Choroid plexus epithelial cell (primary cell): ENCODE results near the gene RHBDF2.
"Not testable (repeated sequence)": the region's sequence is repeated elsewhere in the genome, so short reads cannot be mapped to it uniquely, and the experiment has no call there.

Experiments used
- DNase-seq: peaks from one replicate; pipeline ENCODE4 v3.0.0-alpha.2; 2010; ENCODE audit warnings: low read depth
- H3K4me3 ChIP-seq: 2 replicates; pipeline ENCODE4 v1.5.1; 2011; ENCODE audit warnings: low read depth, mild to moderate bottlenecking, control low read depth, low read length, moderate library complexity
- TF ChIP-seq, protein P1 (sequence below): conservative IDR thresholded peaks from 2 replicates; pipeline ENCODE4 v1.5.1; 2011; ENCODE audit warnings: low read depth, mild to moderate bottlenecking, control low read depth, inconsistent platforms, low read length, moderate library complexity

The RHBDF2 gene

DNA sequence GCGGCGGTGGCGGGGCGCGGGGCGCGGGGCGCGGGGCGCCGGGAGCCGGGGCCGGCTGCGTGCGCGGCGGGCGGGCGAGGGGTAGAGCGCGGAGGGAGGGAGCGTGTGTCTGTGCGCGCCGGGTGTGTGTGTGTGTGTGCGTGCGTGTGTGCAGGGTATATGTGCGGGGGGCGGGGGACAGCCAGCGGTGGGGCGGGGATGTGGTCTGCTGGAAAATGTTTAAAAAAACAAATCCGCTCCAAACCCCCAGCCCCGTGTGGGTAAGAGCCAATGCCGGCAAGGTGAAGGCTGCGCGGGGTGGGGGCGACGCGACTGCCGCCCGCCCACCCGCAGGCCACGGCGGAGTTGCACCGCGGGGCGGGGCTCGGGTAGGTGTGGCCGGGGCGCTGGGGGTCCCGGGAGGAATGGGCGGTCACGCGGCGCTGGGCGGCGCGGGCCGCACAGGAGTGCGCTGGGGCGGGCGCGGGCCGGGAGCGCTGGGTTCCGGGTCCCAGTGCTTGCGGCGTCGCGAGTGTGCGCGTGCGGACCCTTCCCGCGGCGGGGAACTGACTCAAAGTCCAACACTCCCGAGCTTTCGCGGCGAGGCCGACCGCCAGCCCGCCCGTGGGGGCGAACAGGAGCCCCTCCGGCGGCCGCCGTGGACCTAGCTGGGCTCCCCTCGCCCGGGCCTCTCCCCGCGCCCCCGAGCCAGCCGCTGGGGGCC lies 36.5 kb upstream of the RHBDF2 start, which contains the start of gene CYGB:
Gene CYGB (minus strand): TSS at position 132 of the 703 bp plus-strand sequence. CDS start 167 bp downstream, outside the sequence.
- TF ChIP-seq, protein P1, sequence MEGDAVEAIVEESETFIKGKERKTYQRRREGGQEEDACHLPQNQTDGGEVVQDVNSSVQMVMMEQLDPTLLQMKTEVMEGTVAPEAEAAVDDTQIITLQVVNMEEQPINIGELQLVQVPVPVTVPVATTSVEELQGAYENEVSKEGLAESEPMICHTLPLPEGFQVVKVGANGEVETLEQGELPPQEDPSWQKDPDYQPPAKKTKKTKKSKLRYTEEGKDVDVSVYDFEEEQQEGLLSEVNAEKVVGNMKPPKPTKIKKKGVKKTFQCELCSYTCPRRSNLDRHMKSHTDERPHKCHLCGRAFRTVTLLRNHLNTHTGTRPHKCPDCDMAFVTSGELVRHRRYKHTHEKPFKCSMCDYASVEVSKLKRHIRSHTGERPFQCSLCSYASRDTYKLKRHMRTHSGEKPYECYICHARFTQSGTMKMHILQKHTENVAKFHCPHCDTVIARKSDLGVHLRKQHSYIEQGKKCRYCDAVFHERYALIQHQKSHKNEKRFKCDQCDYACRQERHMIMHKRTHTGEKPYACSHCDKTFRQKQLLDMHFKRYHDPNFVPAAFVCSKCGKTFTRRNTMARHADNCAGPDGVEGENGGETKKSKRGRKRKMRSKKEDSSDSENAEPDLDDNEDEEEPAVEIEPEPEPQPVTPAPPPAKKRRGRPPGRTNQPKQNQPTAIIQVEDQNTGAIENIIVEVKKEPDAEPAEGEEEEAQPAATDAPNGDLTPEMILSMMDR: no peak
- H3K4me3 ChIP-seq: peak within 1 kb of the TSS; percentile 62
- peak; percentile 61 for DNase-seq

- TF ChIP-seq, protein P1: no peak
- no peak for DNase-seq
- H3K4me3 ChIP-seq: peak overlapping the region; percentile 62
Measured at GRCh38 chr17:76537288-76537577, 36.0 kb upstream of the RHBDF2 start.

DNA sequence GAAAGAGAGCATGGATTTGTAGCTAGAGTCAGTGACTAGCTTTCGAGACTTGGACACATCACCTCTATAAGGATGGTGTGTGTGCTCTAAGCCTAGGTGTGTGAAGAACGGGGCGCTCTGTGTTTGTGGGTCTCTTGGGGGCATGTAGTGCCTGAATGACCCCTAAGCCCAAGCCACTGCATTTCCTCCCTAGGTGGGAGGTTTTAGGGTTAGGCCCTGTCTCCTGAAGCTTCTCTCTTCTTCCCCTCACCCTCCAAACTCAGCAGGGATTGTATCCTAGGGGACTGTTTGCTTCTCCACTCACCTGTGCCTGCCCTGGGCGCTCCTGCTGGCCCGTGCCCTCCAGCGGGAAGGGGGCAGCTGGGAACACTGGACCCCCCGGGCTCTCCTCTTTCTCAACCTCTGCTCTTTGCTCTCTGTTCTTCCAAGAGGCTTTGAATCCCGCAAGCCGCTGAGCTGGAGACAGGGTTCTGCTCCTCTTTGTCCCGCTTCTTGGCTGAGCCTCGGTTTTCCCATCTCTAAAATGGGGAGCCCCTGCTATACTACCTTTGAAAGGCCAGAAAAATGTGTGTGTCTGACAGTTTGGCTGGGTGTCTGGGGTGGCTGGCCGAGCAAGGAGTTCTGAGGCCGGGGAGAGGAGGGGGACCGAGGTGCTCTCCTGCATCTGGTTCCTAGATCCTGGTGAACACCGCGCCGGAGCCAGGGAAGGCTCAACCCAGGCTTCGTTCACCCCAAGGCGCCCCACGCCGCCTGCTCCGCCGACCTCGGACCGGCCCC lies 35.5 kb upstream of the RHBDF2 start:
- DNase-seq: no peak
- TF ChIP-seq, protein P1: no peak
- H3K4me3 ChIP-seq: peak overlapping the region; percentile 62

DNA sequence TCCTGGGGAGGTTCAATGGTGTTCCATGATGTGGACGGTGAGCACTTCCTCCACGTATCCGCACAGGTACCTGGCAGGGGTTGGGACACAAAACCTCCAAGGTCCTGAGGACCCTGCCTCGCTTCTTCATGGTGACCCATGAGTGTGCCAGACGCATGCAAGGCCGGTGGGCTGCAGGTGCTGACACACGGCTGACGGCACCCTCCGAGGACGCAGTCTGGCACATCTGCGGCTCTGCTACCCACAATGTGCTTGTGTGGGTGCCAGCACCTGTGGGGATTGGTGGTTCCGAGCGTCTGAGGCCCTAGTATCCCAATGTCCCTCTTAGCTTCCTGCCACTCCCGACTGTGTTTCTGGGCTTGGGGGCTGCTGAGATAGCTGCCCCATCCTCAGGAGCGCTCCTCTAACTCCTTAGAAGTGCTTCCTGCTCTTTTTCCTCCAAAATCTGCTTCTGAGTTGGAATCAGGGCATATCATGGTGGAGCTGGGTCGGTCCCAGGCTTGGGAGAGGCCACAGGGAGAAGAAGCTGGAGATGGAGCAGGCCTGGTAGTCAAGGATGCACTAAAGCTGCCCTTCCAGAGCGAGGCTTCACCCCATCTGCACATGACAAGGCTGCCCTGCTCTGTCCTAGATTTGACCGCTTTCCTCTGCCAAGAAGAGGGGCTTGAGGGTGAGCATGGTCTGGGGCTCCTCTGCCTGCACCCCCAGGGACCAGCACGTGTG lies 34.7 kb upstream of the RHBDF2 start:
- DNase-seq: no peak
- TF ChIP-seq, protein P1: no peak
- H3K4me3 ChIP-seq: no peak overlapping the region

- TF ChIP-seq, protein P1: no peak
- no peak overlapping the region for H3K4me3 ChIP-seq
- no peak for DNase-seq
Measured at GRCh38 chr17:76534831-76535732, 33.9 kb upstream of the RHBDF2 start.

DNA sequence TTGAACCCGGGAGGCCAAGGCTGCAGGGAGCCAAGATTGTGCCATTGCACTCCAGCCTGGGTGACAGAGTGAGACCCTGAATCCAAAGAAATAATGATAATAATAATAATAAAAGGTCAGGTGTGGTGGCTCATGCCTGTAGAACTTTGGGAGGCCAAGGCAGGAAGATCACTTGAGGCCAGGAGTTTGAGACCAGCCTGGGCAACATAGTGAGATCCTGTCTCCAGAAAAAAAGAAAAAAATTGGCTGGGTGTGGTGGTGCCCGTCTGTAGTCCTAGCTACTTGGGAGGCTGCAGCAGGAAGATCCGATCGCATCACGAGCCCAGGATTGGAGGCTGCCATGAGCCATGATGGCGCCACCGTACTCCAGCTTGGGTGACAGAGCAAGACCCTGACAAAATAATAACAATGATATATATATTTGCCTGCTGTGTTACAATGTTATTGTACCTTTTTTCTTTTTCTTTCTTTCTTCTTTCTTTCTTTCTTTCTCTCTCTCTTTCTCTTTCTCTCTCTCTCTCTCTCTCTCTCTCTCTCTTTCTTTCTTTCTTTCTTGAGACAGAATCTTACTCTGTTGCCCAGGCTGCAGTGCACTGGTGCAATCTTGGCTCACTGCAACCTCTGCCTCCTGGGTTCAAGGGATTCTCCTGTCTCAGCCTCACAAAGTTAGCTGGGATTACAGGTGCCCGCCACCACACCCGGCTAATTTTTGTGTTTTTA lies 32.6 kb upstream of the RHBDF2 start:
- not testable (repeated sequence) for DNase-seq, H3K4me3 ChIP-seq
